HG02938 (cell line): ENCODE measurements around the gene FHIT.

Experiments used
- ATAC-seq: cut with Tn5 transposase; IDR thresholded peaks from one replicate; pipeline ENCODE4 v1.9.1; 2021; ENCODE audit warnings: mild to moderate bottlenecking, moderate library complexity; ENCODE audit not compliant: unreplicated experiment

The FHIT gene

GRCh38 chr3:59797533-59797932, 1453.7 kb downstream of the FHIT start:
- ATAC-seq = no peak

- ATAC-seq = no peak
Measured at GRCh38 chr3:59796456-59796855, 1454.8 kb downstream of the FHIT start.

GRCh38 chr3:59795756-59796155, 1455.5 kb downstream of the FHIT start:
- ATAC-seq = no peak

- ATAC-seq = no peak
Measured at GRCh38 chr3:59793976-59794375, 1457.3 kb downstream of the FHIT start.

- no peak for ATAC-seq
Measured at GRCh38 chr3:59791774-59792308, 1459.4 kb downstream of the FHIT start.

GRCh38 chr3:59790241-59790640, 1461.0 kb downstream of the FHIT start:
- no peak for ATAC-seq

- no peak for ATAC-seq
Measured at GRCh38 chr3:59788801-59789200, 1462.5 kb downstream of the FHIT start.

GRCh38 chr3:59788133-59788532, 1463.1 kb downstream of the FHIT start:
- ATAC-seq = no peak

- no peak for ATAC-seq
Measured at GRCh38 chr3:59786374-59786773, 1464.9 kb downstream of the FHIT start.

GRCh38 chr3:59784164-59784563, 1467.1 kb downstream of the FHIT start:
- no peak for ATAC-seq

- no peak for ATAC-seq
Measured at GRCh38 chr3:59783468-59783988, 1467.7 kb downstream of the FHIT start.

GRCh38 chr3:59782664-59783063, 1468.6 kb downstream of the FHIT start:
- ATAC-seq = no peak

GRCh38 chr3:59780209-59780608, 1471.0 kb downstream of the FHIT start:
- ATAC-seq = no peak

- no peak for ATAC-seq
Measured at GRCh38 chr3:59779260-59779659, 1472.0 kb downstream of the FHIT start.

- no peak for ATAC-seq
Measured at GRCh38 chr3:59777667-59778077, 1473.6 kb downstream of the FHIT start.

- ATAC-seq = no peak
Measured at GRCh38 chr3:59777066-59777465, 1474.2 kb downstream of the FHIT start.

GRCh38 chr3:59775761-59776325, 1475.4 kb downstream of the FHIT start:
- no peak for ATAC-seq

GRCh38 chr3:59775106-59775505, 1476.1 kb downstream of the FHIT start:
- no peak for ATAC-seq

GRCh38 chr3:59774634-59775033, 1476.6 kb downstream of the FHIT start:
- ATAC-seq = no peak

GRCh38 chr3:59774000-59774399, 1477.3 kb downstream of the FHIT start:
- ATAC-seq = no peak

- no peak for ATAC-seq
Measured at GRCh38 chr3:59772416-59773408, 1478.5 kb downstream of the FHIT start.

GRCh38 chr3:59771768-59772181, 1479.5 kb downstream of the FHIT start:
- no peak for ATAC-seq
